Fibroblast of lung (primary cell): ENCODE results near the gene SOX10. TPM values are rescaled to one million over a fixed set of nuclear protein-coding genes. Genes with fewer than 3 reads are reported as not detected.

Source experiments
- DNase-seq, 2 donors: peaks; one replicate each; pipeline versions ENCODE4 v3.0.0 to v3.0.0-alpha.2; 2010; ENCODE audit warnings: low read depth in 2 of 2
- H2AFZ ChIP-seq: 2 replicates; pipeline ENCODE4 v1.5.1; 2012; ENCODE audit warnings: low read length, control low read depth, inconsistent platforms
- H3K27ac ChIP-seq: 2 replicates; pipeline ENCODE4 v1.5.1; 2011; ENCODE audit warnings: low read length, control low read depth; ENCODE audit not compliant: insufficient read depth
- H3K27me3 ChIP-seq: 2 replicates; pipeline ENCODE4 v1.5.1; 2011; ENCODE audit warnings: mild to moderate bottlenecking, low read length; ENCODE audit not compliant: control insufficient read depth, insufficient read depth
- H3K36me3 ChIP-seq: 2 replicates; pipeline ENCODE4 v1.5.1; 2011; ENCODE audit warnings: low read length; ENCODE audit not compliant: control insufficient read depth, insufficient read depth
- H3K4me1 ChIP-seq: 2 replicates; pipeline ENCODE4 v1.5.1; 2011; ENCODE audit warnings: low read length; ENCODE audit not compliant: control insufficient read depth, insufficient read depth; ENCODE audit errors: extremely low read depth
- H3K4me2 ChIP-seq: 2 replicates; pipeline ENCODE4 v1.5.1; 2011; ENCODE audit warnings: low read length, control low read depth; ENCODE audit not compliant: insufficient read depth; ENCODE audit errors: extremely low read depth
- H3K4me3 ChIP-seq, 4 experiments: fragments of 200-600 bp in 1 of 4; sonication (generic) in 1 of 4; replicated peaks in 1 of 4; 2 replicates each; pipeline ENCODE4 v1.5.1; 2011 to 2016; ENCODE audit warnings: low read length in 4 of 4, low read depth in 3 of 4, mild to moderate bottlenecking in 3 of 4, control low read depth in 2 of 4, inconsistent platforms in 1 of 4, mixed read lengths in 1 of 4; ENCODE audit not compliant: insufficient read depth in 1 of 4; ENCODE audit errors: control extremely low read depth in 1 of 4
- H3K79me2 ChIP-seq: 2 replicates; pipeline ENCODE4 v1.5.1; 2012; ENCODE audit warnings: mild to moderate bottlenecking, low read length, inconsistent platforms; ENCODE audit not compliant: control insufficient read depth, insufficient read depth
- H3K9ac ChIP-seq: 2 replicates; pipeline ENCODE4 v1.5.1; 2011; ENCODE audit warnings: mild to moderate bottlenecking, low read length, control low read depth; ENCODE audit not compliant: insufficient read depth
- H3K9me3 ChIP-seq: 2 replicates; pipeline ENCODE4 v1.5.1; 2012; ENCODE audit warnings: low read depth, low read length; ENCODE audit not compliant: control insufficient read depth, insufficient read depth
- H4K20me1 ChIP-seq: 2 replicates; pipeline ENCODE4 v1.5.1; 2011; ENCODE audit warnings: low read length; ENCODE audit not compliant: control insufficient read depth, insufficient read depth; ENCODE audit errors: extremely low read depth
- CTCF ChIP-seq, 2 donors: IDR thresholded peaks in 1 of 2; conservative IDR thresholded peaks in 1 of 2; 1 replicate in 1 of 2; 2 replicates in 1 of 2; pipeline ENCODE4 v1.5.1; 2011 to 2012; ENCODE audit warnings: low read length in 2 of 2, control low read depth in 1 of 2, inconsistent platforms in 1 of 2, low read depth in 1 of 2, mild to moderate bottlenecking in 1 of 2
- EZH2 ChIP-seq: IDR thresholded peaks from 2 replicates; pipeline ENCODE4 v1.5.1; 2012; ENCODE audit warnings: low read length, control low read depth, mild to moderate bottlenecking; ENCODE audit errors: missing control alignments
- polyA plus RNA-seq, 2 donors: library from polyadenylated mRNA; depleted of rRNA in 1 of 2; stranded (reverse) in 1 of 2; unstranded in 1 of 2; fragments of >200 nt; gene quantifications; 2 replicates each; pipeline ENCODE4 v1.2.1, GENCODE V29; 2011 to 2012; ENCODE audit warnings: missing spikeins in 1 of 2
- total RNA-seq: library from RNA; depleted of rRNA; stranded (reverse); fragments of >200 nt; gene quantifications from 2 replicates; pipeline ENCODE4 v1.2.1, GENCODE V29; 2014

SOX10 gene
- total and polyA plus RNA-seq, 2 donors (not counting 1 experiment from before 2014, with no cell fraction given), result not detected

GRCh38 chr22:37926358-37926757 is 58.0 kb downstream of the SOX10 start:
- no peaks in the 10 kb centered on the region for H4K20me1 ChIP-seq
- no peaks in the 10 kb centered on the region for H3K27me3 ChIP-seq
- H2AFZ ChIP-seq, result no peak overlapping the region
- peaks cover 11% of the 10 kb centered on the region for H3K4me1 ChIP-seq
- H3K4me2 ChIP-seq, result no peak overlapping the region
- no peak overlapping the region for H3K9ac ChIP-seq
- DNase-seq, result no peak
- no peak overlapping the region for H3K27ac ChIP-seq
- no peak for TF ChIP-seq EZH2
- no peak for TF ChIP-seq CTCF (conservative IDR thresholded peaks at IDR 0.05 in 1 of 2, IDR thresholded peaks at IDR 0.05 in 1 of 2; ENCODE audit: low read depth in 1 of 2, low read length in 2 of 2)
- H3K4me3 ChIP-seq, result no peak overlapping the region
- H3K79me2 ChIP-seq, result no peaks in the 10 kb centered on the region
- H3K9me3 ChIP-seq, result no peaks in the 10 kb centered on the region
- H3K36me3 ChIP-seq, result peaks cover 32% of the 10 kb centered on the region

GRCh38 chr22:37925767-37926166 is 58.6 kb downstream of the SOX10 start:
- no peaks in the 10 kb centered on the region for H3K79me2 ChIP-seq
- DNase-seq, result no peak

GRCh38 chr22:37925330-37925729 is 59.0 kb downstream of the SOX10 start:
- no peaks in the 10 kb centered on the region for H3K79me2 ChIP-seq
- no peak overlapping the region for H3K4me2 ChIP-seq
- no peak overlapping the region for H3K4me3 ChIP-seq
- no peak for DNase-seq
- no peak for TF ChIP-seq CTCF (conservative IDR thresholded peaks at IDR 0.05 in 1 of 2, IDR thresholded peaks at IDR 0.05 in 1 of 2; ENCODE audit: low read depth in 1 of 2, low read length in 2 of 2)
- no peak for TF ChIP-seq EZH2
- H4K20me1 ChIP-seq, result no peaks in the 10 kb centered on the region
- peaks cover 5% of the 10 kb centered on the region for H3K4me1 ChIP-seq
- no peak overlapping the region for H3K27ac ChIP-seq
- peaks cover 30% of the 10 kb centered on the region for H3K36me3 ChIP-seq
- no peak overlapping the region for H2AFZ ChIP-seq
- no peaks in the 10 kb centered on the region for H3K27me3 ChIP-seq
- H3K9ac ChIP-seq, result no peak overlapping the region
- H3K9me3 ChIP-seq, result no peaks in the 10 kb centered on the region

More at GRCh38 chr22:37925767-37926166, 58.6 kb downstream of the SOX10 start:
- TF ChIP-seq CTCF (conservative IDR thresholded peaks at IDR 0.05 in 1 of 2, IDR thresholded peaks at IDR 0.05 in 1 of 2; ENCODE audit: low read depth in 1 of 2, low read length in 2 of 2) (no peak), EZH2 (no peak)
- H4K20me1 ChIP-seq, result no peaks in the 10 kb centered on the region
- no peak overlapping the region for H3K4me3 ChIP-seq
- H3K27ac ChIP-seq, result no peak overlapping the region
- no peaks in the 10 kb centered on the region for H3K27me3 ChIP-seq
- H3K9ac ChIP-seq, result no peak overlapping the region
- H3K4me1 ChIP-seq, result peaks cover 8% of the 10 kb centered on the region
- no peak overlapping the region for H2AFZ ChIP-seq
- H3K36me3 ChIP-seq, result peaks cover 32% of the 10 kb centered on the region
- H3K4me2 ChIP-seq, result no peak overlapping the region
- H3K9me3 ChIP-seq, result no peaks in the 10 kb centered on the region
